Glutamatergic neuron (in vitro differentiated cells): ENCODE data around the gene MATCAP1. TPM values are rescaled to one million over a fixed set of nuclear protein-coding genes. Genes with fewer than 3 reads are reported as not detected.

Experiments used
- DNase-seq: peaks from one replicate; pipeline ENCODE4 v3.0.0; 2022
- H3K27ac Mint-ChIP-seq: one replicate; pipeline ENCODE4 v1.8.0; 2020; ENCODE audit warnings: mild to moderate bottlenecking, mixed read lengths, inconsistent platforms; ENCODE audit not compliant: unreplicated experiment
- H3K27me3 Mint-ChIP-seq: one replicate; pipeline ENCODE4 v1.8.0; 2020; ENCODE audit warnings: mild to moderate bottlenecking, moderate library complexity, mixed read lengths, inconsistent platforms; ENCODE audit not compliant: unreplicated experiment
- H3K36me3 Mint-ChIP-seq: one replicate; pipeline ENCODE4 v1.8.0; 2020; ENCODE audit warnings: mild to moderate bottlenecking, mixed read lengths, inconsistent platforms; ENCODE audit not compliant: unreplicated experiment
- H3K4me1 Mint-ChIP-seq: one replicate; pipeline ENCODE4 v1.8.0; 2020; ENCODE audit warnings: mild to moderate bottlenecking, low read depth, mixed read lengths, inconsistent platforms; ENCODE audit not compliant: unreplicated experiment
- H3K4me3 Mint-ChIP-seq: one replicate; pipeline ENCODE4 v1.8.0; 2020; ENCODE audit warnings: mild to moderate bottlenecking, mixed read lengths, inconsistent platforms; ENCODE audit not compliant: unreplicated experiment
- H3K9me3 Mint-ChIP-seq: one replicate; pipeline ENCODE4 v1.8.0; 2020; ENCODE audit warnings: mild to moderate bottlenecking, moderate library complexity, mixed read lengths, inconsistent platforms; ENCODE audit not compliant: unreplicated experiment
- total RNA-seq: library from RNA; stranded (reverse); fragmentation: NEBNext Ultra II Directional; extraction: Animal tissue kit (Norgen Biotek cat#: 25700); gene quantifications from one replicate; pipeline ENCODE4 v1.2.1, GENCODE V29; 2021; ENCODE audit not compliant: unreplicated experiment
- TF ChIP-seq, protein P1 (sequence below): fragments of 200-600 bp; sonication (generic); IDR thresholded peaks from one replicate; pipeline ENCODE4 v1.5.0; 2021; ENCODE audit not compliant: partially characterized antibody, unreplicated experiment

Gene MATCAP1
- total RNA-seq, 1 donor from 2014 or later, result 197 TPM

DNA sequence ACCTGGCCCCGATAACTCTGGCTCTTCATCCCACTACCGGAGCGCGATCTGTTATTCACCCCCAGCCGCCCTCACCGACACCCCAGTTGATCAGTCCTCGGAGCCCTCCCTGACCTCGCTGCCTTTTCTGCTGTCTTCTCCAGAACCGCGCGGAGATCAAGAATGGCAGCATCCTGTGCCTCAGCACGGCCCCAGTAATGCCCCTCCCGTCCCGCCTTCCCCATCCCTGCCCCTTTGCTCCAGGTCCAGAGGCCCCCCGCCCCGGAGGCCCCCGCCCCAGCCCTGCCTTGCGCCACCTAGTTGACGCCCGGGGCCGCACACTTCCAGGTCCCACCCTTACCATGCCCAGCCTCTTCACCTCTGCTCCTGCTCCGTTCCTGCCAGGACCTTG, 16.0 kb upstream of the MATCAP1 start:
- H3K27ac Mint-ChIP-seq, result no peak overlapping the region
- H3K4me1 Mint-ChIP-seq, result peaks cover 4% of the 10 kb centered on the region
- peak overlapping the region; percentile 63 for H3K4me3 Mint-ChIP-seq
- H3K27me3 Mint-ChIP-seq, result peaks cover 1% of the 10 kb centered on the region
- no peaks in the 10 kb centered on the region for H3K36me3 Mint-ChIP-seq
- TF ChIP-seq, protein P1, sequence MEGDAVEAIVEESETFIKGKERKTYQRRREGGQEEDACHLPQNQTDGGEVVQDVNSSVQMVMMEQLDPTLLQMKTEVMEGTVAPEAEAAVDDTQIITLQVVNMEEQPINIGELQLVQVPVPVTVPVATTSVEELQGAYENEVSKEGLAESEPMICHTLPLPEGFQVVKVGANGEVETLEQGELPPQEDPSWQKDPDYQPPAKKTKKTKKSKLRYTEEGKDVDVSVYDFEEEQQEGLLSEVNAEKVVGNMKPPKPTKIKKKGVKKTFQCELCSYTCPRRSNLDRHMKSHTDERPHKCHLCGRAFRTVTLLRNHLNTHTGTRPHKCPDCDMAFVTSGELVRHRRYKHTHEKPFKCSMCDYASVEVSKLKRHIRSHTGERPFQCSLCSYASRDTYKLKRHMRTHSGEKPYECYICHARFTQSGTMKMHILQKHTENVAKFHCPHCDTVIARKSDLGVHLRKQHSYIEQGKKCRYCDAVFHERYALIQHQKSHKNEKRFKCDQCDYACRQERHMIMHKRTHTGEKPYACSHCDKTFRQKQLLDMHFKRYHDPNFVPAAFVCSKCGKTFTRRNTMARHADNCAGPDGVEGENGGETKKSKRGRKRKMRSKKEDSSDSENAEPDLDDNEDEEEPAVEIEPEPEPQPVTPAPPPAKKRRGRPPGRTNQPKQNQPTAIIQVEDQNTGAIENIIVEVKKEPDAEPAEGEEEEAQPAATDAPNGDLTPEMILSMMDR, result peak; percentile 18
- H3K9me3 Mint-ChIP-seq, result peaks cover 13% of the 10 kb centered on the region
- peak; percentile 50 for DNase-seq

DNA sequence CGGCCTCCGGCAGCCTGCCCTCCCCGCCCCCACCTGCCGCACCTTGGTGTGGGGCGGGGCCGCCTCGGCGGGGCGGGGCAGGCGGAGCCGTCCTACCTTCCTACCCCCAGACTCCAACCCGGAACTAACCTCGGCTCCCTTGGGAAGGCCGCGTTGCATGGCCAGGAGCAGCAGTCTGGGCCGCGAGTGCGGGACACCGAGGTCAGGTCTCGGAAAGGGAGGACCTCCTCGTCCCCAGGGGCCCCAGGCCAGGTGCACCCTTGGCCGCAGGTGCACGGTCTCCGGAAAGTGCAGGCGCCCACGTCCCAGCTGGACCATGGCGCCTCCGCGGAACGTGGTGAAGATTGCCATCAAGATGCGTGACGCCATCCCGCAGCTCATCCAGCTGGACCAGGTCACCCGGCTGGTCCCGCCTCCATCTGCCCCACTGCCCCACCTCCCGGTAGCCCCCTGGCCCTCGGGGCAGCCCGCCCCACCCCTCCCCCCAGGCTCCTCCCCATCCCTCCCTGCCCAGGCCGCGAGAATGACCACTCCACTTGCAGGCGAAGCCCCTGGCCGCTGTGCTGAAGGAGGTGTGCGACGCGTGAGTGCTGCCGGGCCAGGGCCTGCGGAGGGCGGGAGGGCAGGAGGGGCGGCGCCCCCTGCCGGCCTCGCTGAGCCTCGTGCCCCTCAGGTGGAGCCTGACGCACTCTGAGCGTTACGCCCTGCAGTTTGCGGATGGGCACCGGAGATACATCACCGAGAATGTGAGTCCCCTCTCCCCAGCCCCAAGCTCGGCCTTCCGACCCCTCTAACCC, 15.4 kb upstream of the MATCAP1 start, which contains the start of gene ELMO3:
TSS of gene ELMO3 (plus strand) at position 121 of the 797 bp plus-strand sequence. CDS start at position 317, 196 bp downstream.
- TF ChIP-seq, protein P1, result peak; percentile 73
- H3K27me3 Mint-ChIP-seq, result peaks cover 1% of the 10 kb centered on the region
- H3K27ac Mint-ChIP-seq, result no peak within 1 kb of the TSS
- no peaks in the 10 kb centered on the region for H3K36me3 Mint-ChIP-seq
- H3K4me3 Mint-ChIP-seq, result peak within 1 kb of the TSS; percentile 63
- peak; percentile 68 for DNase-seq
- peaks cover 13% of the 10 kb centered on the region for H3K9me3 Mint-ChIP-seq
- peaks cover 4% of the 10 kb centered on the region for H3K4me1 Mint-ChIP-seq

DNA sequence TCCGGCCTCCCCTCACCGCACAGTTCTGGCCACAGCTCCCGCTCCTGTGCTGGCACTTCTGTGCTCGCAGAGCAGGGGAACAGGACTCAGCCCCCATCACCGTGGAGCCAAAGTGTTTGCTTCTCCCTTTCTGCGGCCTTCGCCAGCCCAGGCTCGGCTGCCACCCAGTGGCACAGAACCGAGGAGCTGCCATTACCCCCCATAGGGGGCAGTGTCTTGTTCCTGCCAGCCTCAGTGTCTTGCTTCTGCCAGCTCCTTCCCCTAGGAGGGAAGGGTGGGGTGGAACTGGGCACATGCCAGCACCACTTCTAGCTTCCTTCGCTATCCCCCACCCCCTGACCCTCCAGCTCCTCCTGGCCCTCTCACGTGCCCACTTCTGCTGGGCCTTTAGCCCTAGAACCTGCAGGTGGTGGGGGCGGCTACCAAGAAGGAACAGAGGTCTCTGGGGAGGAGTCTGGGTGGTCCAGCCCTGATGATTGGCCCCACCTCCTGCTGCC, 14.5 kb upstream of the MATCAP1 start:
- Mint-ChIP-seq H3K4me3 (peak overlapping the region; percentile 49), H3K36me3 (no peaks in the 10 kb centered on the region), H3K27me3 (peaks cover 5% of the 10 kb centered on the region), H3K27ac (no peak overlapping the region), H3K9me3 (peaks cover 13% of the 10 kb centered on the region), H3K4me1 (peaks cover 8% of the 10 kb centered on the region)
- no peak for DNase-seq
- TF ChIP-seq, protein P1, result peak; percentile 45

DNA sequence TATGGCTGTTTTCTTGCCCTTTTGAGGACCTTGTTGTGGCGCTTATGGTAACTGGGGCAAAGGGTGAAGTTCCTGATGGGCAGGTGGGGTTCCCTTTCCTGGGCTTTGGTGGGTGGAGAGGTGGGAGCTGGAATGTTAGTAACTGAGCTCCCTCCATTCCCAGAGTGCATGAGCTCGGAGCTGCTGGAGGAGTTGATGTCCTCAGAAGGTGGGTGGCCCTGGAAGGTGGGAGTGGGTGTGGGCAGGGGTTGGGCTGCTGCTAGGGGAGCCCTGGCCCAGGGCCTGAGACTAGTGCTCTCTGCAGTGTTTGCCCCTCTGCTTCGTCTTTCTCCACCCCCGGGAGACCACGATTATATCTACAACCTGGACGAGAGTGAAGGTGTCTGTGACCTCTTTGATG, 13.9 kb upstream of the MATCAP1 start:
- H3K9me3 Mint-ChIP-seq, result peaks cover 13% of the 10 kb centered on the region
- TF ChIP-seq, protein P1, result no peak
- H3K27me3 Mint-ChIP-seq, result peaks cover 5% of the 10 kb centered on the region
- H3K27ac Mint-ChIP-seq, result no peak overlapping the region
- H3K36me3 Mint-ChIP-seq, result no peaks in the 10 kb centered on the region
- H3K4me1 Mint-ChIP-seq, result peaks cover 10% of the 10 kb centered on the region
- no peak for DNase-seq
- H3K4me3 Mint-ChIP-seq, result no peak overlapping the region

DNA sequence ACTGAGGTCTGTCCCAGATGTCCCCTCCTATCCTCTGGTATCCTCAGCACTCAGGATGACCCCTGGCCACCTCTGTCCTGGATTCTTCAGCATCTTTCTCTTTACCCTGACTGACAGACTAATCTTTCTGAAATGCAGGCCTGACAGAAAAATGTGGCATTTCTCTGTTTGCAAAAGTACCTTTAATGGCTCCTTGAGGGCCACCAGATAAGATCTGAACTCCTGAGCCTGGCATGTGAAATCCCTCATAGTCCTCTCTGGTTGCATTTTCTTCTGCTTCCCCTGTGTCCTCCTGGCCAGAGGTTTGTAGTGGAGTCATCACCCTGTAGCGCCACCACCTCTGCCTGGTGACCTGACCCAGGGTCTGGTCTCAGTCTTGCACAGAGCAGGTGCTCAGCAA, 13.1 kb upstream of the MATCAP1 start:
- H3K9me3 Mint-ChIP-seq, result peaks cover 13% of the 10 kb centered on the region
- peaks cover 10% of the 10 kb centered on the region for H3K4me1 Mint-ChIP-seq
- H3K27me3 Mint-ChIP-seq, result peaks cover 6% of the 10 kb centered on the region
- no peak overlapping the region for H3K4me3 Mint-ChIP-seq
- no peaks in the 10 kb centered on the region for H3K36me3 Mint-ChIP-seq
- TF ChIP-seq, protein P1, result no peak
- H3K27ac Mint-ChIP-seq, result peak overlapping the region; percentile 50
- DNase-seq, result no peak
